ENCODE measurements around the gene TTI1.

Gene TTI1

DNA sequence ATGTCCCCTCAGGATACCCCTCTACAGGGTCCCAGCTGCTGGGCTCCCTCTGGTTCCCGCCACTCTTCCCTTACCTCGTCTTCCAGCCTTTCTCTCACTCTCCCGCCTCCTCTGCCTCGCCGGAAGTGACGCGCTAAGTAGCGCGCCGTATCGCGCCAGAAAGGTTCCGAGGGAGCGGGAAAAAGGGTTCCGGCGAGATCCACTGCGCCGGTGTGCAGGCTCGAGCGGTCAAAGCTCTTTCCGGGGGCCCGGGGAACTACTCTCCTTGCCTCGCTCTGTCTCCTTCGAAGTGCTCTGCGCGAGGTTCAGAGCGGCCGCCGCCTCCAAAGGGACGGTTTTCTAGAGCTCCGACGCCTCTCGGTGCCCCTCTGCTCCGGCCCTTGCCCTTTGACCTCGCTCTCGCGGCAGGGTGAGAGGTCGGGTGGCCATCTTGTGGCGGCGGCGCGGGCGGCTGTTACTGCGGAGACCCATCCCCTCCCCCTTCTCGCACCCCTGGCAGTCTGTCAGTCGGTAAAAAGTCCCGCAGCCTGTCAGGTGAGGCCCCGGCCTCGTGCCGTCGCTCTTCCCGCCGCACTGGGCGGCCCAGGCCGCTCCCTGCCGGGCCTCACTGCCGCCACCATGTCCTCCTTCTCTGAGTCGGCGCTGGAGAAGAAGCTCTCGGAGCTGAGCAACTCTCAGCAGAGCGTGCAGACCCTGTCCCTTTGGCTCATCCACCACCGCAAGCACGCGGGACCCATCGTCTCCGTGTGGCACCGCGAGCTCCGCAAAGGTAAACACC lies at the start of gene TTI1, which contains the start of gene RPRD1B:
Gene TTI1 (minus strand): TSS at position 127 of the 778 bp plus-strand sequence. CDS start 19,640 bp downstream, outside the sequence.
Gene RPRD1B (plus strand): TSS at position 417 of the 778 bp plus-strand sequence. CDS start 202 bp downstream, at position 619.
- DNase-seq (ENCODE audit: low read depth in 2 of 2): peak; percentile 76 to 82

DNA sequence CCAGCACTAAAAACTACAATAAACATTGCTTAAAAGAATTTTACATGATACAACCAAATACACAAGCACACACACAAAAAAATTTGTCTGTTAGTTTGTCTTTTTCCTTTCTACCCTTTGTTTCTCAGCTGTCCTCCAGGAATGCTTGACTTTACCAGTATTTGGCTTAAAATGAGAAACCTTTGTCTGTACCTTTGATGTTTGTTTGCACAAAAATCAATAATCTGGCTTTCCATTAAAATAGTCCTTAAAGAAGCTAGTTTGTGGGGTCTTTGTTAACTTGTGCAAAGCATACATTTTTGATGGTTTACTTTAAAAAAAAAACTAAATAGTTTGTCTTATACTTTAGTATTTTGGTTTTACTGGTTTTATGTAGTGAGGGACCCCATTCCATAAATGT lies 49.6 kb upstream of the TTI1 start:
- no peak for DNase-seq (ENCODE audit: low read depth in 2 of 2)

DNA sequence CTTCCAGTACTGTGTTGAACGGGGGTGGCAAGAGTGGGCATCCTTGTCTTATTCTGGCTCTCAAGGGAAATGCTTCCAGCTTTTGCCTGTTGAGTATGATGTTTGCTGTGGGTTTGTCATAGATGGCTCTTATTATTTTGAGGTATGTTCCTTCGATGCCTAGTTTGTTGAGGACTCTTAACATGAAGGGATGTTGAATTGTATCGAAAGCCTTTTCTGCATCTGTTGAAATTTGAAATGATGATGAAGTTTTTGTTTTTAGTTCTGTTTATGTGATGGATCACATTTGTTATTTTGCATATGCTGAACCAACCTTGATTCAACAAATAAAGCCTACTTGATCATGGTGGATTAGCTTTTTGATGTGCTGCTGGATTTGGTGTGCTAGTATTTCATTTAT lies 48.3 kb upstream of the TTI1 start:
- DNase-seq (ENCODE audit: low read depth in 2 of 2): no peak

DNA sequence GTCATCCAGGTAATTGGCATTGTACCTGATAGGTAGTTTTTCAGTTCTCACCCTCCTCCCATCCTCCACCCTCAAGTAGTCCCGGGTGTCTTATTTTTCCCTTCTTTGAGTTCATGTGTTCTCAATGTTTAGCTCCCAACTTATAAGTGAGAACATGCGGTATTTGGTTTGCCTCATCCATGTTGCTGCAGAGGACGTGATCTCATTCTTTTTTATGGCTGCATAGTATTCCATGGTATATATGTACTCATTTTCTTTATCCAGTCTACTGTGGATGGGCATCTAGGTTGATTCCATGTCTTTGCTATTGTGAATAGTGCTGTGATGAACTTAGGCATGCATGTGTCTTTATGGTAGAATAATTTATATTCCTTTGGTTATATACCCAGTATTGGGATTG lies 46.1 kb upstream of the TTI1 start:
- no peak for DNase-seq (ENCODE audit: low read depth in 2 of 2)

DNA sequence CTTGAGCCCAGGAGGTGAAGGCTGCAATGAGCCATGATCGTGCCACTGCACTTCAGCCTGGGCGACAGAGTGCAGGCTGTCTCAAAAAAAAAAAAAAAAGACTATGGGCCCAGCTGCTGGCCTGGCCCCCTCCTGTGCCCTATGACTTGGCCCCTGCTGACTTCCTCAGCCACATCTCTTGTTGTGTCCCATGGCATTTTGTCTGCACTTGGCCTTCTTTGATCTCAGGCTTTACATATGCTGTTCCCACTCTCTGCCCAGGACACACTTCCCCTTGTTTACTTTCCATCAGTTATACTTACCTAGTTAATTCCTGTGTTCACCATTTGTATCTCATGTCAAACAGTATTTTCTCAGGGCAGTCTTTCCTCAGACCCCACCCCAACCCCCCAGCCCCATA lies 44.8 kb upstream of the TTI1 start:
- DNase-seq (ENCODE audit: low read depth in 2 of 2): no peak

DNA sequence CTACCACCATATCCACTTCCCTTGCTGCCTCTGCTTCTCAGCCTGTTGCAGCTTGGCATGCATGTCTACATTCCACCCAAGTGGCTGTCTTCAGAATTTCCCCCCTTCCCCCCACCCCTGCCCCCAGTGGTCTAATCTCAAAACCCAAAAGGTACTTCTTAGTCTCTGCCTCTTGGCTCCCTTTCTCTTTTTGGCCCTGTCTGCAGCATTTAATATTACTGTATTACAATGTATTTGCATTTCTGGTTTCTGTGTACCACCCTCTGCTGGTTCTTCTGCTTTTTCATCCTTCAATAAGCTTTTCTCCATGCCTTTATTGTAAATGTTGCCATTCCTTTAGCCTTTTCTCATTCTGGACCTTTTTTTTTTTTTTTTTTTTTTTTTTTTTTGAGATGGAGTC lies 43.3 kb upstream of the TTI1 start:
- no peak for DNase-seq (ENCODE audit: low read depth in 2 of 2)

DNA sequence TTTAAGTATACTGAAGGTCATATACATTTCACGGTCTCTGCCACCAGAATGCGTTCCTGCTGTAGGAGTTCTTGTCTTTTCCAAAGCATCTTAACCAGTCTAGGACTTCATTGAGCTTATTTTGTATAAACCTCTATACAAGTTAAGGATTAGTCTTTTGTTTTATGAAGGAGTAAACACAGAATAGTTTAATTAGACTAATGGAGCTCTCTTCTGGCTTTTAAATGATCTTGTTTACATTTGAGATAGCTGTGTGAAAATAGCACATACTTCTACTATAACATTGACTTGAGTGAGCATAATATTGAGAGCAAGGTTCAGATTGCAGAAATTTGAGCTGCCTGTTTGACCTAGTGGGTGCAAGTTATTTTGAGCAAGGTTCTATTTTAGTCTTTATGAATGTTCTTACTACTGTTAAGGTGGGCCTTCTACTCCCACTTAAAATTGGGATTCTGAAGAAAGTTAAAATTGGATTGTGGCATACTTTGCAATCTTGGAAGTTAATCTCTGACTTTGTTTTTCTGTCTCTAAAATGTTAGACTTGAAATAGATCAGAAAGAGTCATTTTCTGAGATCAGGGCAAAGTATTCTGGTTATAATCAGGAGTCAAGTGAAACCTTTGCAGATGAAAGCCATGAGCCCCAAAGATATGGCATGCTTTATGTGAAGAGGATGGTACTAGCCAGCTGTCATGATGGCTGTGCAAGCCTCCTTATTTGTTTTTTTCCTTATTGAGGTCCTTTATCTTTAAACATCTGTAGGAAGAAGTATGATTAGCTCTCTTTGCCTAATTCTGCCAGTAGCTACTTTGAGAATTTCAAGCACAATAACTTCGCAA lies 42.1 kb upstream of the TTI1 start:
- no peak for DNase-seq (ENCODE audit: low read depth in 2 of 2)

DNA sequence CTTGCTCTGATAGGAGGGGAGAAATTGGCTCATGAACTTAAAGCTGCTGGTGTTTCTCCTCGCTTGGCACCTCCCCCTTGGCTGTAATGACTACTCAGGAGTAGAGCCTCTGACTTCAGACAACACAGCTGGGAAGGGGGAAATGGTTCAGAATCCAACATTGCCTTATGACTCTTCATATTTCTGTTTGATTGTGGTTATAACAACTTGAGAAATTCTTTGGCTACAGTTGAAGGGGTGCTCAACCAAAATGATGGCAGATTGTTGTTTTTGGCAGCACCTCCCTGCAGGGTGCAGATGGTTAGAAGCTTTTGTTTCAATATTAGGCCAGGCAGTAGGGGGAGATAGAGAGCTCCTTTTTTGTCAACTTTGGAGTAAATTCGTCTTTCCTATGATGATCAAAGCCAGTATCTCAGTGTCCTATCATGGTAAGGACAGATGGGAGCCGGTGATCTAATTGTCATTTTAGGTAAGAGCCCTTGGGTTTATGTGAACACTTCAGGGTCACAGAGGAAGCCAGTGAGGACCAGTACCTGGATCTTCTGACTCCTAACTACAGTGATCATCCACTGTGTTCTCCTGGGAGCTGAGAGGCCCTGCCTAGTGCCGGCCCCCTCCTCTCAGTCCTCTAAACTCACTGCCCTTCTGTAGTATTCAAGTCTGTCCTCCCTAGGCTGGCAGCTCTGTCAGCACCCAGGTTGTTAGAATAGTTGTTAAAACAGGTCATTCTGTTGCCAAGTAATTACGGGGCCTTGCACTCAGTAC lies 40.2 kb upstream of the TTI1 start:
- no peak for DNase-seq (ENCODE audit: low read depth in 2 of 2)

DNA sequence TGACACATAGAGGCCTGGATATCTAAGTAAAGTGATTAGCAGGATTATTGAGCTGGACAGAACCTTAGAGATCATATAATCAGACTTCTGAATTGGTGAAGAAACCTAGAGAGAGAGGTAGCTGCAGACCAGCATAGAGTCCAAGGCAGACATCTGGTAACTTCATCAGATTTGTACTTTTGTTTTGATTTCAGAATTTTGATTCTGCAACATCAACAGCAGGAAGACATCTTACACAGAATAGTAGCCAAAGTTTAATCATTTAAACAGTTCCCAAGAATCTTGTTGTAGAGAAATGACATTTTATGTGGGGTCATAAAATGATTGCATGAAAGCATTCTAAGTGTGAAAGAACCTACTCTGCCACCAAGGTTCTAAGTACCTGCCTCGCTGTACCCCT lies 39.6 kb upstream of the TTI1 start:
- no peak for DNase-seq (ENCODE audit: low read depth in 2 of 2)

DNA sequence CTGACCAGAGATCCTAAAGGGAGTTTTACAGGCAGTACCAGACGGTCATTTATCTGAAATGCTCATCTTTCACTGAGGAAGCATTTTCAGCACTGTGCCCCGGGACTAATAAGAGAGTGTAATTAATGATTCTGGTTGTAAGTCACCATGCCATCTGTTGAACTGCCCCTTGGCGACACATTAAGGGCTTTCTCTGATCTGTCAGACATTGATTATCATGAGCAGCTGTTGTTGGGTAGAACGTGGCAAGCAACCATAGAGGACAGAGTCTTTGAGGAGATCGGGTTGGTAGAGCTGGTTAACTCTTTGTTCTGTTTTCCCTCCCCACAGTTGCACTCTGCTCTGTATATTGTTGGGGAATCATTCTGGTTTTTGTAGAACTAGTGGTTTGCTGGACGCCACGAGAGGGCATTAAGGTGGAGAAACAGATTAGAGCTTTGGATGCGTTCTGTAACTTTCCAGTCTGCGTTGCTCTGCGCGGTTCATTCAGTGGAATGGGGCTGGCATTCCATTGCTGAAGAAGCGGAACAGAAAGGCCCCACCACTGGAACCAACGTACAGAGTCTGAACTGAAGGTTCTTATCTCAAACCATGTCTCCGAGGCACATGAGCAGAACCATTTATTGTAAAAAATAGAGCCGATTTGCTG lies 34.6 kb upstream of the TTI1 start:
- DNase-seq (ENCODE audit: low read depth in 2 of 2): no peak

DNA sequence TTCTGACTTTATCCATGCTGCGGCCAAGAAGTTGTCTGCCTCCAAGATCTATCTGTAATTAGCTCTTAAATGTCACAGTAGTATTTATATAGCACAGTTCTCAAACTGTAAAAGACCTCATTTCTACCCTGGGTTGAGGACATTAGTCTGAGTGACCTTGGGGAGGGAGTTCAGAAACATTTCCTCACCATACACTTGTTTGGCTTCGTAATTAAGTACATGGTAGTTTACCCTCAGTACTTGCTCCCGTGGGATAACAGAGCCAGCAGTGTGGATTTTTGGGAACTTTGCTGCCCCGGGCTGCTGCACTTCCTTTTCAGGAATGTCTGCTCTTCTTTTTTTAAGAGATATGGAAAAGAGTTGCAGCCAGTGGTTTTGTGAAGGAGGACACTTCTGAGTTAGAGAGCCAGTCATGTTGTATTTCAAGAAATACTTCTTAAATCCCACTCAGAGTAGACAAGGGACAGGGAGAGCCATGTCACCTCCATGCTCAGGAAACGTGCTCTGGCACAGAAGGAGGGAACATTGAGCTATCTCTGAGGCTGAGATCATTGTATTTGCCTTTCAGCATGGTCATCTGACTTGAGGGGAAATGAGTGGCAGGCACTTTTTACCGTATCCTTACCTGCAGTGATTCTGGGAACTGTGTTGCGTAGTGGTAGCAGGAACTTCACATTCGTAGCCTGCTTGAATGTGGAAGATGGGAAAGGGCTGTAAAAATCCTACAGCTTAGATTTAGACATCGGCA lies 33.9 kb upstream of the TTI1 start:
- no peak for DNase-seq (ENCODE audit: low read depth in 2 of 2)

DNA sequence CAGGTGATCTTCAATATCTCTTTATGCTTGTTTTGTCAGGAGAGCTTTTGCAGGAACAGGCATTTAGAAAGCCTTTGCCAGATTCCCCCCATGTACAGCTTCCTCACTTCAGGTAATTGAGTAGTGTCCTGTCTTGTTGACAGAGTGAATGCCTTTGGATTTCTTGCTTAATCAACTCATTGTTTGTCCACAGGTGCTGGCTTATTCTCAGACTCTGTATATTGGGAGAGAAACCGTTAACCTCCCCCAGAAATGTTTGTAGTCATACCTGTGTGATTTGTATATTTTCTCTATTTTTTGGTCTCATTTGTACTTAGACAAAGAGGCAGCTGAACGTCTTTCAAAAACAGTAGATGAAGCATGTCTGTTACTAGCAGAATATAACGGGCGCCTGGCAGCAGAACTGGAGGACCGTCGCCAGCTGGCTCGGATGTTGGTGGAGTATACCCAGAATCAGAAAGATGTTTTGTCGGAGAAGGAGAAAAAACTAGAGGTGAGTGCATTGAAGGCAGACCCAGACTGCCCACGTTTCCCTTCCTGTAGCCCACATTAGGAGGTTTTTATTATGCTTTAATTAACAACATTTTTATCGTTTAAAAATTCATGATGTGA lies 32.6 kb upstream of the TTI1 start:
- DNase-seq (ENCODE audit: low read depth in 2 of 2): no peak

DNA sequence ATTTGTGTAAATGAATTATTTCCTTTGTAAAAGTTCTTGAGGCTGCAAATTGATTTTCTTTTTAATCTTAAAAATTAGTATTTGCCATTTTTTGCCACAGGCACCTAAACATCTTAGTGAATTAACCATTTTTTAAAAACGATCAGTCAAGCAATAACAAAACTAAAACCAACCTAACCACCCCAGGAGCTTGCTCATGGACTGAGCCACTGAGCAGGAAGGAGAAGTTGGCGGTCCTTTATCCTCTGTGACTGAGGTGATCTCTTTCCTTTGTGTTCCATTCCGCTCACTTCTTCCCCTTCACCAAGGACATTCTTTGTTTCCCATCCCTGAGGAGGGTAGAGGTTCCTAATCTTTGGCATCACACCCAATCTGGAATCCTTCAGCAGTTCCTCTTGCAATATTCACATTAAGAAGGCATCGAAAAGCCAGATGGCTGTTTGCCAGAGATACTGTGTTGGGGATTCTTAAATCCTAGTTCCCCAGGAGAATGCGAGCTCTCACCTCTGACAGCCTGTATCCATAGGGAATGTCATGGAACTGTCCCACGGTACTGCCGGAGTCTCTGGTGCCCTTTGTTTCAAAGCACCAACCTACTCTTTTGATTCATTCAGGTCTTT lies 30.8 kb upstream of the TTI1 start:
- no peak for DNase-seq (ENCODE audit: low read depth in 2 of 2)

DNA sequence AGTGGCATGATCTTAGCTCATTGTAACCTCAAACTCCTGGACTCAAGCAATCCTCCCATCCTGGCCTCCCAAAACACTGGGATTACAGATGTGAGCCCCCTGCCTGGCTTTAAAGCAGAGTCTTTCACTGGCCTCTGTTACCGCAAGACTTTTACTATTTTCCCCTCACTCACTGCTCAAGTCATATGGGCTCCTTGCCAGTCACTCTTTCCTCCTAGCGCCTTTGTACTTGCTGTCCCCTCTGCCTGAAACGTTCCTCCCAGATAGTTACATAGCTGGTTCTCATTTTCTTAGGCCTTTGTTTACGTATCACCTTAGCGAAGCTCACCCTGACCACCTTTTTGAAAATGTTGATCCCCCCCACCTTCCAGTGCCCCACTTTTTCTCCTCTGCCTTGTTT lies 29.6 kb upstream of the TTI1 start:
- DNase-seq (ENCODE audit: low read depth in 2 of 2): no peak

DNA sequence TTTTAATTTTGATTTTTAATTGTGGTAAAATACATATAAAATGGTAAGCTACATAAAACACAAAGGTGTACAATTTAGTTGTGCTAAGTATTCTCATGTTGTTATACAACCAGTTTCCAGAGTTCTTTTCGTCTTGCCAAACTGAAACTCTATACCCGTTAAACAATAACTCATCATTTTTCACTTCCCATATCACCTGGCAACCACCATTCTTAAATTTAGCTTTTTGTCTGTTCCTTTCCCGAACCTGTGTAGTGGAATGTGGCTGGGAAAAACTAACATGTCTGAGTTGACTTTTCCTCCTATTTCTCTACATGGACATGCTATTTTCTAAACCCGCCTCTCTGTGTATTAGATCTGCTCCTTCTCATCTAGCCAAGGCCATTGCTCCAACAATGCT lies 27.9 kb upstream of the TTI1 start:
- no peak for DNase-seq (ENCODE audit: low read depth in 2 of 2)

DNA sequence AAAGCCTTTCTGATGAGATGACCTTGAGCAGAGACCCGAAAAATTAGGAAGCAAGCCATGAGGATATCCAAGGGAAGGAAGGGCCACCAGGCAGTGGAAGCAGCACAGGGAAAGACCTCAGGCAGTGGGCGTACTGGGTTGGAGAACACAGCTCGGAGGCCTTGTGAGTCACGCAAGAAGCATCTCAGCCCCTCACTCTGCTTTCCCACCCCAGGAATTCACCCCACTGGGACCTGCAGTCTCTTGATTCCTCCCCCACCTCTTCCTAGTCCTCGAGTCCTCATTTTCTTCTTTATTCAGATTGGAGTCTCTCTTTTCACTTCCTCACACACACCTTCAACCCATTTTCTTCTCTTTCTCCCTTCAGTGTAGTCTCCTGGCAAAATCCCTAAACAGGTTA lies 27.3 kb upstream of the TTI1 start:
- DNase-seq (ENCODE audit: low read depth in 2 of 2): no peak

DNA sequence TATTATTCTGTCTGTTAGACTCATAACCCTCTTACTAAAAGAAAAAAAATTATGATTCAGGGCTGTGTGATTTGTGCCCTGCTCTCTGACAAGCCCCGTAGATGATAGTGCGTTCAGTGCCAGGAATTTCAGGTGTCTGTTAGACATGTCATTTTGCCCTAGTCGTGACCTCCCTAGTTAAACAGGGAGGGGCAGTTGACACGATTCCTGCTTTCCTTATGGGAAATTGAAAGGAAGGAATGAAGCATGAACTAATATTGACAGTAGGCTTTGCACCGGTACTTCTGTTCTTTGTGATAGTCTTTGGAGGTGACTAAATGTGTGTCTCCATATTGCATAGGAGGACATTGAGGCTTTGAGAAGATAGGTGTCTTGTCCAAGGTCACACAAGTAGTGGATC lies 26.6 kb upstream of the TTI1 start:
- no peak for DNase-seq (ENCODE audit: low read depth in 2 of 2)

DNA sequence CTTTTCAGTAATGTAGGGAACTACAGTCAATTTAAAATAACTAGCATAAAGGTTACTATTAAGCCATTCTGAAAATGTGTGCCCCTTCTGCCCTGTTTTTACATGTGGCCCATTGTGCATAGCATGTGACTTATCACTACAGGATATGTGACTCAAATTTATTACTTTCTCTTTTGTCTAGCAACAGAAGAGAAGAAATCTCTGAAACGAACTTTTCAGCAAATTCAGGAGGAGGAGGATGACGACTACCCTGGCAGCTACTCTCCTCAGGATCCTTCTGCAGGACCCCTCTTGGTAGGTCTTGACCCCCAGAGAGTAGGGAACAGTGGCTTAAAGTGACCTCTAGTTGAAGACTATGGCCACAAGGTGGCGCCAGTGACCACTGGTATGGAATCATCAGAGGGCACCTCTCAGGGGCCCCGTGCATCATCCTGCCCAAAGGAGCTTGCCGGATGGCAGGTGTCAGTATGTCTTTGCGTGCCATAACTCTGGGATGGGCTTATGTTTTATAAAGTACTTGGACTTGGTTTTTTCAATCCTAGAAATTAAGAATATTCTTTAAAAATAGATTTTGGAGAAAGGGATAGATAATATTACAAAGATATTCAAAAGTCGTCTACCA lies 24.2 kb upstream of the TTI1 start:
- DNase-seq (ENCODE audit: low read depth in 2 of 2): peak; percentile 50 to 58

DNA sequence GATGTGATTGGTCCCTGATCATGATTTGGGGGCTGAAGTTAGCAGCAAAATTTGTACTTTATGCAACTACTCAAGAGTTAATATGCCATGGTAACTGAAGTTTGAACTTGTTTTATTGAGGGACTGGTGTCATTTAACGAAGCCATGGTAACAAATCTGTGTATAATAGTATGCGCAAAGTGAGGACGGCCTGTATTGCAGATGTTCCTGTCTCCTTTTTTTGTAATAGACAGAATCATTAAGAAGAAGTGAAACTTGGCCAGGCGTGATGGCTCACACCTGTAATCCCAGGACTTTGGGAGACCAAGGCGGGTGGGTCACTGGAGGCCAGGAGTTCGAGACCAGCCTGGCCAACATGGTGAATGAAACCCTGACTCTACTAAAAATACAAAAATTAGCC lies 22.6 kb upstream of the TTI1 start:
- no peak for DNase-seq (ENCODE audit: low read depth in 2 of 2)

DNA sequence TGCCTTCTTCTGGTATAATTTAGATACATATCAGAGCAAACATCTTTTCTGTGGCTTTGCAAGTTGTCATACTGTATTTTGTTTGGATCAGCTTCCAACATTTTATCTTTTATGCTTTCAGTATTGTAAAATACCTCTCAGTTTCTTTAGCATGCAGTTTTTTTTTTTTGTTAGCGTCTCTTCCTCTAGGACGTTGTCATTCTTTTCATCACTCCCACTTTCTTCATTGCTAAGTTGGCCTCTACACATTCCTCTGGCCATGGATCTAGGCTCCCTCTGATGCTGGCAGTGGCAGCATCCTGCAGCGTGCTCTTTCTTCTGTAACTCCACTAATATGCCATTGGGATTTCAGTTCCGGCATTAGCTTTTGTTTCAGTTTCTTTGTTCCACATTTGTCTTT lies 22.0 kb upstream of the TTI1 start:
- DNase-seq (ENCODE audit: low read depth in 2 of 2): no peak
